Epithelial cell of esophagus (primary cell): ENCODE results near the gene SERPIND1.

Source experiments
- DNase-seq: peaks from one replicate; pipeline ENCODE4 v3.0.0; 2010; ENCODE audit warnings: low read depth
- H3K4me3 ChIP-seq: 2 replicates; pipeline ENCODE4 v1.5.1; 2011; ENCODE audit warnings: mild to moderate bottlenecking, low read length, control low read depth
- TF ChIP-seq, protein P1 (sequence below): IDR thresholded peaks from 2 replicates; pipeline ENCODE4 v1.5.1; 2011; ENCODE audit warnings: low read depth, mild to moderate bottlenecking, low read length, control low read depth, inconsistent platforms; ENCODE audit not compliant: insufficient read depth; ENCODE audit errors: missing control alignments

The SERPIND1 gene

DNA sequence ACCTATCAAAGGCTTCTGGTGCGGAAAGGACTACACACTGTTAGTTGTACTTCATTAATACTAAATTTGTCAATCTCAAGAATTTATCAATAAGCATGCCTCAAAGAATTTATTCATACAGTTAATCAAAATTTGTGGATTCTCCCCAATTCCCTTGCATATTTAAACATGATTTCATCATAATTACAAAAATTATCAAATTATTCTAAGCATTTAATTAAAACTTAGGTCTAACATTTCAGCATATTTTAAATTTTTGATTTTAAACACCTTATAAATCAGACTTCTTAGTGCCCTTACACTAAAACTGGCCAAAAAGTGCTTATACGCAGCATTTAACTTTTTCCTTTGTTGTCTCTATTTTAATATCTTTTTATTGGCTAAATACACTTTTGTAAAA is 13.8 kb upstream of the SERPIND1 start:
- TF ChIP-seq, protein P1, sequence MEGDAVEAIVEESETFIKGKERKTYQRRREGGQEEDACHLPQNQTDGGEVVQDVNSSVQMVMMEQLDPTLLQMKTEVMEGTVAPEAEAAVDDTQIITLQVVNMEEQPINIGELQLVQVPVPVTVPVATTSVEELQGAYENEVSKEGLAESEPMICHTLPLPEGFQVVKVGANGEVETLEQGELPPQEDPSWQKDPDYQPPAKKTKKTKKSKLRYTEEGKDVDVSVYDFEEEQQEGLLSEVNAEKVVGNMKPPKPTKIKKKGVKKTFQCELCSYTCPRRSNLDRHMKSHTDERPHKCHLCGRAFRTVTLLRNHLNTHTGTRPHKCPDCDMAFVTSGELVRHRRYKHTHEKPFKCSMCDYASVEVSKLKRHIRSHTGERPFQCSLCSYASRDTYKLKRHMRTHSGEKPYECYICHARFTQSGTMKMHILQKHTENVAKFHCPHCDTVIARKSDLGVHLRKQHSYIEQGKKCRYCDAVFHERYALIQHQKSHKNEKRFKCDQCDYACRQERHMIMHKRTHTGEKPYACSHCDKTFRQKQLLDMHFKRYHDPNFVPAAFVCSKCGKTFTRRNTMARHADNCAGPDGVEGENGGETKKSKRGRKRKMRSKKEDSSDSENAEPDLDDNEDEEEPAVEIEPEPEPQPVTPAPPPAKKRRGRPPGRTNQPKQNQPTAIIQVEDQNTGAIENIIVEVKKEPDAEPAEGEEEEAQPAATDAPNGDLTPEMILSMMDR, result no peak
- no peak overlapping the region for H3K4me3 ChIP-seq
- DNase-seq, result no peak

DNA sequence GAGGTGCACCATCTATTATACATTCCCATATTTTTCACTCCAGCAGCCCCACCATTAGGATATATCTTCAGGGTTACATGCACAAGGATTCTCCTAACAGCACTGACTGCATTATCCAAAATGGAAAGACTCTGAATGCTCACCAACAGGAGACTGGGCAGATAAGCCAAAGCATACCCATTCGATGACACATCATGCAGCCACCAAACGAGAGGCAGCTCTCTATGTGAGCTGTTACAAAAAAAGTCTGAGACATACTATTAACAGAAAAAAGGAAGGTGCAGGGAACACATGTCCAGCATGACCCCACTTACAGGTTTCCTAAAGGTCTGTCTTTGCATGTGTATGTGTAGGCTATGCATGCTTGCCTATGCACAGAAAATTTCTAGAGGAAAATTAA is 12.4 kb upstream of the SERPIND1 start:
- TF ChIP-seq, protein P1, result no peak
- DNase-seq, result peak; percentile 30
- no peak overlapping the region for H3K4me3 ChIP-seq

DNA sequence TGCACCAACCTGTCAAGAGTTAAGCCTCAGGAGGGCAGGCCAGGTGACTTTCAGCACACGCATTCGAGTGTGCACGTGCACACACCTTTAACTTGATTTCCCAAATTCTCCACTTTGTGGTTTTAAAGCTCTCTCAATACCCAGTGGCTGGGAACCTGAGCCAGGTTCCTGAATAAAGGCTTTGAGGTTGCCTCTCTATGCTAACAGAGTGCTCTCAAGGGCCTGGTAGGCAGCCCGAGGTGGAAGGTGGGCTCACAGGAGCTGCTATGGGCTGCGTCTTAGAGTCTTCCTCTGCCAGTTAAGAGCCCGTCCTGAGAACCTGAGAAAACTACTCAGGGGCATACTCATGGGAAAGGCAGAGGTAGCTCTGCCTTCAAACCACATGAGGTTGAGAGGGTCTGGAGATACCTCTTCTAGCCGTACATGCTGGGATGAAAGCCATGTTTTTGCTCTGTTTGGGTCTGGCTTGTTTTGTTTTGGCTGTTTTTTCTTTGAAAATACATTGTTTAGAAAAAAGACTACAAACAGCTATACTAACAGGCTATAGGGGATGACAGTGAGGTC is 11.6 kb upstream of the SERPIND1 start:
- no peak for DNase-seq
- TF ChIP-seq, protein P1, result no peak
- no peak overlapping the region for H3K4me3 ChIP-seq

DNA sequence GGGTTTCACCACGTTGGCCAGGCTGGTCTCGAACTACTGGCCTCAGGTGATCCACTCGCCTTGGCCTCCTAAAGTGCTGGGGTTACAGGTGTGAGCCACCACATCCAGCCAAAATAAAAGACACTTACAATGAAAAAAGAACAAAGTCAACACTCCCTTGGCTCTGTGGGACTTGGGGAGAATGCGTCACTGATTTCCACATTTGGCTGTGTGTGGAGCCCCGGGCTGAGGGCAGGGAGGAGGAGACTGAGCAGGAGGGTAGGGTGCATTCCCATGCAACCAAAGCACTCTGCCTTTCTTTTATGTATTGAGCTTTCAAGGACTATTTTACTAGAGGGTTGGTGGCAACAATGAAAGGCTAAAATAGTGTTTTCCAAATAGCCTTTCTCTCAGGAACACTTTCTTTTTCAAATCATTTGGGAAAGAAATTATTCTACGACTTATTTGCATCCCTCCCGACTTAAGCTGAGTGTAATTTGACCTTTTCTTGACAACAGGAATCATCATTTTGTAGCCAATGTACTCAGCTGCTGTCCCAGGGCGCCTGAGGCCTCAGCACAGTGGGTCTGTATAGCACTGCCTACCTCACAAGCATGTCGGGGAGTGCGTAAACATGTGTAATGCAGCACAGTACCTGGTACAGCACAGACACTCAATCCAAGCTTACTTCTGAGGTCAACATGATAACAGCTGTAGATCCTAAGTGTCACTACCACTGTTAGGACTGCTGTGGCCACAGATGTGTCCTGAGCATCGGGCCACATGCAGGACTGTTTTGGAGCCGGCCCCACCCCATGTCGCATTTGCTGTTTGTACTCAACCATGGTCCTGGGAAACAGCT is 10.1 kb upstream of the SERPIND1 start:
- no peak for DNase-seq
- H3K4me3 ChIP-seq, result no peak overlapping the region
- TF ChIP-seq, protein P1, result no peak

DNA sequence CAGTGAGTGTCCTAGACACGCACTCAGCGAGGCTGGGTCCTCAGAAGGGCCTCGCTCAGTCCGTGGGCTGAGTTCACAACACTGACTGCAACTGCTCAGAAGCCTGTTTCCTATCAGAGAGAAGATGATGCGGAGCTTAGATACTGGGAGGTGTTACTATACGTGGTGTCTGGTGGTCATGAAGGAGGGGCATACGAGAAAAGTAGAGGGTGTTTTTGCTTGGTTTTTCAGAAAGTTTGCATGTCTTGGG is 9.5 kb upstream of the SERPIND1 start:
- H3K4me3 ChIP-seq, result no peak overlapping the region
- DNase-seq, result no peak
- TF ChIP-seq, protein P1, result no peak

DNA sequence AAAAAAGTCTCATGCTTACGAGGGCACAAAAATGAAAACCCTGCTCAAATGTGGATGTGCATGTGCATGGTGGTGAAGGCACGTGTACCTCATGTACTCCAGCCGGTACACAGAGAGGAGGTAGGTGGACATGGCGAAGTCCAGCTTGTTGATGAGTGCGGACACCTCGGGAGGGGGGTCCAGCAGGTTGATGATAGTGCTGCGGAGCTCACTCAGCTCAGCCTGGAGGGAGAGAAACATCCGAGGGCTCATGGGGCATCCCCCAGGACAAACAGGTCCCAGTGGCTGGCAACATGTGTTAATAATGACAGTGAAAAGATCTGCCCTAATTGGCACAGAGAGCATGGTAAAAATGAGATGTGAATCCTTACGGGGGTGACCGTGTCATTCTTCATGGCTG is 9.2 kb upstream of the SERPIND1 start:
- TF ChIP-seq, protein P1, result no peak
- no peak for DNase-seq
- H3K4me3 ChIP-seq, result no peak overlapping the region

DNA sequence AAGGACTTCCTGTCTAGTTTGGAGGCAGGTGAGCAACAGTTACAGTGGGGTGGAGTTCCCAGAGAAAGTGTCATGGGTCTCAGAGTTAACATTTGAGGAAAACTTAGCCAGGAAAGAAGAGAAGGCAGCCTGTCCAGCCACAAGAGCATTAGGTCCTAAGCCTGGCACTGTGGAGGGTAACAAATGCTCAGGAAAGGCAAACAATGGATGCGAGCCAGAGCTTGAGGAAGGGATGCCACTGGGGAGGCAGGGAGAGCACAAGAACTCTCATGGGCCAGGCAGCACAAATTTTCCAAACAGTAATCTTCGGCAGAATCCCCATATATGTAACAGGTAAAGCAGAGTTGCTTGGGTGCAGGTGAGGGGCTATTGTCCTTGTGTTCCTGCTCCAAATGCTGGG is 8.0 kb upstream of the SERPIND1 start:
- TF ChIP-seq, protein P1, result no peak
- no peak for DNase-seq

More for the DNA sequence above, 8.0 kb upstream of the SERPIND1 start:
- no peak overlapping the region for H3K4me3 ChIP-seq
